Measurements from ENCODE around the gene FRMD4A.

DNA sequence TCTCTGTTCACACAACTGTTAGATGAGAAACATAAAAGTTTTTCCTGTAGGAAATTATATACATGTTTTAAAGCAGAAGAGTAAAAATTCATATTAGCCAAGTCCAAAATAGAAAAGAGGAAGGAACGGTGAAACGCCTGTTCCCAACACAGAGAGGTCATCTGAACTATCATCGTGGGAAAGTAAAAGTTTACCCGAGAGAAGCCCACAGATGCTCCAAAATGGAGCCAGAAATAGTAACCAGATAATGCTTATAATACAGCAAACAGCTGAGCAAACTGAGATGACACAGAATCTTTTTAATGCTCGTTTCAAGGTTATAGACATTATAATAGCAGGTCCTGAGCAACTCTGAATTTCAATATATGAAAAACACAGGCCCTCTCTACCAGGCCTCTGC, 24.5 kb downstream of the FRMD4A start:
- TF ChIP-seq TAF1 (IDR thresholded peaks at IDR 0.05; ENCODE audit: low read depth, low read length) (no peak), POLR2A (IDR thresholded peaks at IDR 0.05; ENCODE audit: low read depth, low read length) (no peak), PAX5 (IDR thresholded peaks at IDR 0.05; ENCODE audit: insufficient read depth, low read length, severe bottlenecking) (no peak)
